Measurements from ENCODE around the gene THRB. TPM values are rescaled to one million over a fixed set of nuclear protein-coding genes. Genes with fewer than 3 reads are reported as not detected.

The THRB gene
- total RNA-seq, 3 donors from 2014 or later, result 25.1 to 75.5 (median 59.8) TPM

- Histone ChIP-seq H3K4me1 (ENCODE audit: low read depth) (peaks cover 13% of the 10 kb centered on the region), H3K36me3 (ENCODE audit: low read depth) (no peaks in the 10 kb centered on the region), H3K9me3 (no peaks in the 10 kb centered on the region), H3K4me3 (no peak overlapping the region)
- DNase-seq (no peak), ATAC-seq (no peak)
- TF ChIP-seq CTCF (IDR thresholded peaks at IDR 0.05), result no peak
- intact Hi-C loops (cut with DNase I, micrococcal nuclease), result loop anchor here in 1 of 2 donors (10.0 kb wide), 1 partner anchor 225 kb away; no protein-coding TSS in a partner anchor
Observed at GRCh38 chr3:24490151-24490550, 4.5 kb downstream of the THRB start.

- ATAC-seq, result no peak
Observed at GRCh38 chr3:24487325-24488262, 7.1 kb downstream of the THRB start.

GRCh38 chr3:24485511-24485910 lies 9.1 kb downstream of the THRB start:
- Histone ChIP-seq H3K4me3 (no peak overlapping the region), H3K36me3 (ENCODE audit: low read depth) (no peaks in the 10 kb centered on the region), H3K4me1 (ENCODE audit: low read depth) (peaks cover 13% of the 10 kb centered on the region), H3K9me3 (no peaks in the 10 kb centered on the region)
- TF ChIP-seq CTCF (IDR thresholded peaks at IDR 0.05), result no peak
- DNase-seq (peak in 1 of 3 donors; percentile 61), ATAC-seq (peak; percentile 97)
- intact Hi-C loops (cut with DNase I, micrococcal nuclease), result loop anchor here in 1 of 2 donors (10.0 kb wide), 1 partner anchor 221 kb away; no protein-coding TSS in a partner anchor

More at GRCh38 chr3:24487325-24488262, 7.1 kb downstream of the THRB start:
- intact Hi-C loops (cut with DNase I, micrococcal nuclease), result loop anchor here in 1 of 2 donors (10.0 kb wide), 1 partner anchor 223 kb away; no protein-coding TSS in a partner anchor
- TF ChIP-seq CTCF (IDR thresholded peaks at IDR 0.05), result no peak
- H3K9me3 ChIP-seq, result no peaks in the 10 kb centered on the region
- H3K36me3 ChIP-seq (ENCODE audit: low read depth), result no peaks in the 10 kb centered on the region
- H3K4me3 ChIP-seq, result no peak overlapping the region
- peaks cover 14% of the 10 kb centered on the region for H3K4me1 ChIP-seq (ENCODE audit: low read depth)
- no peak for DNase-seq

GRCh38 chr3:24483873-24484272 lies 10.8 kb downstream of the THRB start:
- no peak overlapping the region for H3K4me3 ChIP-seq
- TF ChIP-seq CTCF (IDR thresholded peaks at IDR 0.05), result no peak
- H3K4me1 ChIP-seq (ENCODE audit: low read depth), result peaks cover 11% of the 10 kb centered on the region
- DNase-seq (peak in 1 of 3 donors; percentile 28), ATAC-seq (no peak)
- H3K9me3 ChIP-seq, result no peaks in the 10 kb centered on the region
- intact Hi-C loops (cut with DNase I, micrococcal nuclease), result loop anchor here in 1 of 2 donors (10.0 kb wide), 1 partner anchor 219 kb away; no protein-coding TSS in a partner anchor
- no peaks in the 10 kb centered on the region for H3K36me3 ChIP-seq (ENCODE audit: low read depth)

GRCh38 chr3:24482096-24482705 lies 12.4 kb downstream of the THRB start:
- no peak for TF ChIP-seq CTCF (IDR thresholded peaks at IDR 0.05)
- intact Hi-C loops (cut with DNase I, micrococcal nuclease), result loop anchor here in 1 of 2 donors (10.0 kb wide), 1 partner anchor 217 kb away; no protein-coding TSS in a partner anchor
- no peaks in the 10 kb centered on the region for H3K36me3 ChIP-seq (ENCODE audit: low read depth)
- no peak overlapping the region for H3K4me3 ChIP-seq
- no peak for DNase-seq
- H3K9me3 ChIP-seq, result no peaks in the 10 kb centered on the region
- H3K4me1 ChIP-seq (ENCODE audit: low read depth), result peaks cover 4% of the 10 kb centered on the region
- ATAC-seq, result no peak
